Measurements from ENCODE around the gene TRMT44.

DNA sequence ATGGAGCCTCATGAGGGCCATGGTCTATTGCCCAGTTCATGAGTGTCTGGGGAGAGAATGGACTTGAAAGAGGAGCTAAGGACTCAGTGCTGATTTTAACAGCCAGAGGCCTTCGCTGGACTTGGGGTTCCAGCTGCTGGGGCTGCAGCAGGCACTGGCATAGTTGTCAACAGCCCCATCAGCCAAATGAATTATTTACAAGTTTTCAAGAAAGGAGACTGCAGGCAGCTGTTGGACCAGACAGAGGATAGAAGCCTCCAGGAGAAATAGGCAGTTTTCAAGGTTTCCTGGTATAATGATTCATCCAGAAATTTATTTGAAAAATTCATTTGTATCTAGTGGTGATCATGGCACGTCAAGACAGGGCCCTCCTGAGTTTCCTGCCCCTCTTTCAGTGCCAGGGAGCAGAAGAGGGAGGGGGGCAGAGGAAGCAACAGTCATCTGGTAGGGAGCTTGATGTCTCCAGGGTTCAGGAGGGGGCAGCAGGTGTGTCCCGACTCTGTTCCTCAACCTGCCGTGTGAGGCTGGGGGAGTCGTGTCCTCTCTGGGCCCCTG is 76.5 kb downstream of the TRMT44 start:
- TF ChIP-seq, protein P1, sequence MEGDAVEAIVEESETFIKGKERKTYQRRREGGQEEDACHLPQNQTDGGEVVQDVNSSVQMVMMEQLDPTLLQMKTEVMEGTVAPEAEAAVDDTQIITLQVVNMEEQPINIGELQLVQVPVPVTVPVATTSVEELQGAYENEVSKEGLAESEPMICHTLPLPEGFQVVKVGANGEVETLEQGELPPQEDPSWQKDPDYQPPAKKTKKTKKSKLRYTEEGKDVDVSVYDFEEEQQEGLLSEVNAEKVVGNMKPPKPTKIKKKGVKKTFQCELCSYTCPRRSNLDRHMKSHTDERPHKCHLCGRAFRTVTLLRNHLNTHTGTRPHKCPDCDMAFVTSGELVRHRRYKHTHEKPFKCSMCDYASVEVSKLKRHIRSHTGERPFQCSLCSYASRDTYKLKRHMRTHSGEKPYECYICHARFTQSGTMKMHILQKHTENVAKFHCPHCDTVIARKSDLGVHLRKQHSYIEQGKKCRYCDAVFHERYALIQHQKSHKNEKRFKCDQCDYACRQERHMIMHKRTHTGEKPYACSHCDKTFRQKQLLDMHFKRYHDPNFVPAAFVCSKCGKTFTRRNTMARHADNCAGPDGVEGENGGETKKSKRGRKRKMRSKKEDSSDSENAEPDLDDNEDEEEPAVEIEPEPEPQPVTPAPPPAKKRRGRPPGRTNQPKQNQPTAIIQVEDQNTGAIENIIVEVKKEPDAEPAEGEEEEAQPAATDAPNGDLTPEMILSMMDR (conservative IDR thresholded peaks at IDR 0.05; ENCODE audit: low read depth, low read length), result no peak
- TF ChIP-seq EZH2 (IDR thresholded peaks at IDR 0.05; ENCODE audit: low read length, unreplicated experiment) (no peak), EZH2phosphoT487 (IDR thresholded peaks at IDR 0.05; ENCODE audit: borderline replicate concordance, low read length) (no peak)

Data from PC-3 (cell line).